Activated B cell treated with CpG ODN at 0.5 μM for 24 hours (primary cell): ENCODE measurements around the gene TRAF3. TPM values are rescaled to one million over a fixed set of nuclear protein-coding genes. Genes with fewer than 3 reads are reported as not detected.

ENCODE experiments used
- ATAC-seq: fragments of 200-7000 bp; cut with Tn5 transposase; one replicate; pipeline ENCODE4 v1.10.0; 2021; ENCODE audit warnings: low read depth, mild to moderate bottlenecking, moderate library complexity
- CTCF ChIA-PET: fragments of 350-600 bp; sonication (Branson Sonifier 250); formaldehyde crosslinking; loops from one replicate; lab custom pipeline; 2021; ENCODE audit warnings: antibody characterized with exemption; lab: Charles Lee
- POLR2A ChIA-PET: fragments of 350-600 bp; sonication (Branson Sonifier 250); formaldehyde crosslinking; loops from one replicate; lab custom pipeline; 2021; ENCODE audit warnings: antibody characterized with exemption; lab: Charles Lee
- DNase-seq: peaks from one replicate; pipeline ENCODE4 v3.0.0; 2022
- H3K27ac Mint-ChIP-seq: one replicate; pipeline ENCODE4 v1.8.0; 2020; ENCODE audit warnings: mixed read lengths
- H3K27me3 Mint-ChIP-seq: one replicate; pipeline ENCODE4 v1.8.0; 2021; ENCODE audit warnings: mixed read lengths
- H3K36me3 Mint-ChIP-seq: one replicate; pipeline ENCODE4 v1.8.0; 2021; ENCODE audit warnings: low read depth, mixed read lengths
- H3K4me1 Mint-ChIP-seq: one replicate; pipeline ENCODE4 v1.8.0; 2021; ENCODE audit warnings: mixed read lengths
- H3K4me3 Mint-ChIP-seq: one replicate; pipeline ENCODE4 v1.8.0; 2020; ENCODE audit warnings: mild to moderate bottlenecking, mixed read lengths
- H3K9me3 Mint-ChIP-seq: one replicate; pipeline ENCODE4 v1.8.0; 2020; ENCODE audit warnings: mixed read lengths
- CTCF ChIP-seq: fragments of 200-600 bp; IDR thresholded peaks from one replicate; pipeline ENCODE4 v1.8.0; 2022; ENCODE audit warnings: antibody characterized with exemption, mild to moderate bottlenecking
- intact Hi-C: fragments of 100-400 bp; cut with micrococcal nuclease; formaldehyde crosslinking; loops from one replicate; pipeline ENCODE4 v1.15.1; 2024
- total RNA-seq: library from RNA; stranded (reverse); gene quantifications from 2 replicates; pipeline ENCODE4 v1.2.3, GENCODE V29; 2022

The TRAF3 gene
- total RNA-seq, 1 donor from 2014 or later, result 120 TPM

- DNase-seq (no peak), ATAC-seq (no peak)
- ChIA-PET POLR2A (no interaction called here), CTCF (no interaction called here)
- peaks cover 68% of the 10 kb centered on the region for H3K36me3 Mint-ChIP-seq
- H3K4me1 Mint-ChIP-seq, result peaks cover 15% of the 10 kb centered on the region
- intact Hi-C loops, result no loop called here
- H3K4me3 Mint-ChIP-seq, result no peak overlapping the region
- no peaks in the 10 kb centered on the region for H3K27me3 Mint-ChIP-seq
- TF ChIP-seq CTCF, result no peak
- no peak overlapping the region for H3K27ac Mint-ChIP-seq
- no peaks in the 10 kb centered on the region for H3K9me3 Mint-ChIP-seq
These were observed 175.9 kb downstream of the TRAF3 start for GRCh38 chr14:102953100-102953499.

- DNase-seq (no peak), ATAC-seq (no peak)
- Mint-ChIP-seq H3K9me3 (no peaks in the 10 kb centered on the region), H3K4me1 (peaks cover 9% of the 10 kb centered on the region), H3K27ac (no peak overlapping the region), H3K36me3 (peaks cover 75% of the 10 kb centered on the region), H3K27me3 (no peaks in the 10 kb centered on the region), H3K4me3 (no peak overlapping the region)
- intact Hi-C loops, result no loop called here
- TF ChIP-seq CTCF, result no peak
- CTCF ChIA-PET, result no interaction called here
- POLR2A ChIA-PET, result no interaction called here
These were observed 177.0 kb downstream of the TRAF3 start for GRCh38 chr14:102954081-102954789.

- no peak overlapping the region for H3K4me3 Mint-ChIP-seq
- peaks cover 76% of the 10 kb centered on the region for H3K36me3 Mint-ChIP-seq
- ChIA-PET CTCF (no interaction called here), POLR2A (no interaction called here)
- H3K9me3 Mint-ChIP-seq, result no peaks in the 10 kb centered on the region
- H3K27ac Mint-ChIP-seq, result no peak overlapping the region
- intact Hi-C loops, result no loop called here
- ATAC-seq, result no peak
- no peak for DNase-seq
- H3K4me1 Mint-ChIP-seq, result no peaks in the 10 kb centered on the region
- no peak for TF ChIP-seq CTCF
- H3K27me3 Mint-ChIP-seq, result no peaks in the 10 kb centered on the region
These were observed 178.6 kb downstream of the TRAF3 start for GRCh38 chr14:102955636-102956408.

- no peak for DNase-seq
- H3K36me3 Mint-ChIP-seq, result peaks cover 76% of the 10 kb centered on the region
- CTCF ChIA-PET, result no interaction called here
- H3K4me1 Mint-ChIP-seq, result no peaks in the 10 kb centered on the region
- H3K27ac Mint-ChIP-seq, result no peak overlapping the region
- POLR2A ChIA-PET, result no interaction called here
- H3K4me3 Mint-ChIP-seq, result no peak overlapping the region
- ATAC-seq, result no peak
- no peaks in the 10 kb centered on the region for H3K27me3 Mint-ChIP-seq
- H3K9me3 Mint-ChIP-seq, result no peaks in the 10 kb centered on the region
- no peak for TF ChIP-seq CTCF
- intact Hi-C loops, result no loop called here
These were observed 180.0 kb downstream of the TRAF3 start for GRCh38 chr14:102957222-102957621.

GRCh38 chr14:102958461-102958860 lies 181.2 kb downstream of the TRAF3 start:
- no peaks in the 10 kb centered on the region for H3K27me3 Mint-ChIP-seq
- DNase-seq, result no peak
- no peak for ATAC-seq
- no peaks in the 10 kb centered on the region for H3K4me1 Mint-ChIP-seq
- no peak overlapping the region for H3K27ac Mint-ChIP-seq
- intact Hi-C loops, result no loop called here
- ChIA-PET POLR2A (no interaction called here), CTCF (no interaction called here)
- no peak overlapping the region for H3K4me3 Mint-ChIP-seq
- H3K9me3 Mint-ChIP-seq, result no peaks in the 10 kb centered on the region
- no peak for TF ChIP-seq CTCF
- peaks cover 76% of the 10 kb centered on the region for H3K36me3 Mint-ChIP-seq
